ENCODE results near the gene ATP2B1.

The ATP2B1 gene

GRCh38 chr12:89662623-89663022 is 46.0 kb downstream of the ATP2B1 start:
- DNase-seq (ENCODE audit: low read depth in 4 of 4, low spot score in 1 of 4): no peak

- no peak for DNase-seq (ENCODE audit: low read depth in 4 of 4, low spot score in 1 of 4)
Observed at GRCh38 chr12:89661706-89662330, 46.8 kb downstream of the ATP2B1 start.

- no peak for DNase-seq (ENCODE audit: low read depth in 4 of 4, low spot score in 1 of 4)
Observed at GRCh38 chr12:89657739-89658138, 50.9 kb downstream of the ATP2B1 start.

GRCh38 chr12:89657066-89657465 is 51.6 kb downstream of the ATP2B1 start:
- no peak for DNase-seq (ENCODE audit: low read depth in 4 of 4, low spot score in 1 of 4)

- no peak for DNase-seq (ENCODE audit: low read depth in 4 of 4, low spot score in 1 of 4)
Observed at GRCh38 chr12:89655841-89656240, 52.8 kb downstream of the ATP2B1 start.

GRCh38 chr12:89651192-89651591 is 57.4 kb downstream of the ATP2B1 start:
- no peak for DNase-seq (ENCODE audit: low read depth in 4 of 4, low spot score in 1 of 4)

- no peak for DNase-seq (ENCODE audit: low read depth in 4 of 4, low spot score in 1 of 4)
Observed at GRCh38 chr12:89650239-89650638, 58.4 kb downstream of the ATP2B1 start.

- DNase-seq (ENCODE audit: low read depth in 4 of 4, low spot score in 1 of 4): no peak
Observed at GRCh38 chr12:89649820-89650219, 58.8 kb downstream of the ATP2B1 start.

- no peak for DNase-seq (ENCODE audit: low read depth in 4 of 4, low spot score in 1 of 4)
Observed at GRCh38 chr12:89649139-89649538, 59.5 kb downstream of the ATP2B1 start.

GRCh38 chr12:89648211-89648930 is 60.3 kb downstream of the ATP2B1 start:
- DNase-seq (ENCODE audit: low read depth in 4 of 4, low spot score in 1 of 4): no peak

- DNase-seq (ENCODE audit: low read depth in 4 of 4, low spot score in 1 of 4): no peak
Observed at GRCh38 chr12:89645434-89645833, 63.2 kb downstream of the ATP2B1 start.

- DNase-seq (ENCODE audit: low read depth in 4 of 4, low spot score in 1 of 4): no peak
Observed at GRCh38 chr12:89642959-89643358, 65.7 kb downstream of the ATP2B1 start.

- no peak for DNase-seq (ENCODE audit: low read depth in 4 of 4, low spot score in 1 of 4)
Observed at GRCh38 chr12:89636776-89637160, 71.9 kb downstream of the ATP2B1 start.

GRCh38 chr12:89636052-89636775 is 72.4 kb downstream of the ATP2B1 start:
- no peak for DNase-seq (ENCODE audit: low read depth in 4 of 4, low spot score in 1 of 4)

GRCh38 chr12:89634508-89634907 is 74.1 kb downstream of the ATP2B1 start:
- no peak for DNase-seq (ENCODE audit: low read depth in 4 of 4, low spot score in 1 of 4)

GRCh38 chr12:89632778-89633177 is 75.9 kb downstream of the ATP2B1 start:
- DNase-seq (ENCODE audit: low read depth in 4 of 4, low spot score in 1 of 4): no peak

- DNase-seq (ENCODE audit: low read depth in 4 of 4, low spot score in 1 of 4): no peak
Observed at GRCh38 chr12:89622115-89622514, 86.5 kb downstream of the ATP2B1 start.

- DNase-seq (ENCODE audit: low read depth in 4 of 4, low spot score in 1 of 4): no peak
Observed at GRCh38 chr12:89621521-89621920, 87.1 kb downstream of the ATP2B1 start.

GRCh38 chr12:89619764-89620163 is 88.9 kb downstream of the ATP2B1 start:
- DNase-seq (ENCODE audit: low read depth in 4 of 4, low spot score in 1 of 4): no peak

- DNase-seq (ENCODE audit: low read depth in 4 of 4, low spot score in 1 of 4): no peak
Observed at GRCh38 chr12:89618113-89618862, 90.3 kb downstream of the ATP2B1 start.

GRCh38 chr12:89610366-89610765 is 98.3 kb downstream of the ATP2B1 start:
- DNase-seq (ENCODE audit: low read depth in 4 of 4, low spot score in 1 of 4): no peak

GRCh38 chr12:89603678-89604077 is 105.0 kb downstream of the ATP2B1 start:
- DNase-seq (ENCODE audit: low read depth in 4 of 4, low spot score in 1 of 4): no peak
